Natural killer cell (primary cell): ENCODE measurements around the gene ARID4A. TPM values are rescaled to one million over a fixed set of nuclear protein-coding genes. Genes with fewer than 3 reads are reported as not detected.

ENCODE experiments used
- ATAC-seq, 3 donors: fragments of 150-1000 bp in 2 of 3; fragments of 200-7000 bp in 1 of 3; cut with Tn5 transposase; 1 replicate in 1 of 3; 2 replicates in 2 of 3; pipeline ENCODE4 v1.10.0; 2021; ENCODE audit warnings: mild to moderate bottlenecking in 2 of 3, moderate library complexity in 2 of 3
- DNase-seq, 2 donors: peaks; one replicate each; pipeline versions ENCODE4 v3.0.0 to v3.0.0-alpha.2; 2013 to 2021; ENCODE audit warnings: mixed read lengths in 1 of 2
- H3K27ac ChIP-seq: one replicate; pipeline ENCODE4 v1.5.1; 2013; ENCODE audit warnings: mild to moderate bottlenecking, low read length
- H3K27me3 ChIP-seq: one replicate; pipeline ENCODE4 v1.6.1; 2013; ENCODE audit warnings: low read length; ENCODE audit not compliant: control insufficient read depth, insufficient read depth
- H3K36me3 ChIP-seq: one replicate; pipeline ENCODE4 v1.6.1; 2013; ENCODE audit warnings: low read length; ENCODE audit not compliant: control insufficient read depth, insufficient read depth
- H3K4me1 ChIP-seq: one replicate; pipeline ENCODE4 v1.6.1; 2013; ENCODE audit warnings: low read length; ENCODE audit not compliant: control insufficient read depth, insufficient read depth
- H3K4me3 ChIP-seq: one replicate; pipeline ENCODE4 v1.5.1; 2013; ENCODE audit warnings: low read length
- H3K9me3 ChIP-seq: one replicate; pipeline ENCODE4 v1.6.1; 2013; ENCODE audit warnings: low read length; ENCODE audit not compliant: control insufficient read depth, insufficient read depth
- H3K27ac Mint-ChIP-seq, 2 donors: one replicate each; pipeline ENCODE4 v1.8.0; 2022; ENCODE audit warnings: mild to moderate bottlenecking in 2 of 2, mixed read lengths in 2 of 2, moderate library complexity in 1 of 2
- H3K27me3 Mint-ChIP-seq, 2 donors: one replicate each; pipeline ENCODE4 v1.8.0; 2022; ENCODE audit warnings: low read depth in 2 of 2, mixed read lengths in 2 of 2
- H3K36me3 Mint-ChIP-seq: one replicate; pipeline ENCODE4 v1.8.0; 2022; ENCODE audit warnings: mixed read lengths
- H3K4me1 Mint-ChIP-seq, 2 donors: one replicate each; pipeline ENCODE4 v1.8.0; 2022; ENCODE audit warnings: mixed read lengths in 2 of 2
- H3K4me3 Mint-ChIP-seq: one replicate; pipeline ENCODE4 v1.8.0; 2022; ENCODE audit warnings: mild to moderate bottlenecking, moderate library complexity, mixed read lengths
- H3K9me3 Mint-ChIP-seq, 2 donors: one replicate each; pipeline ENCODE4 v1.8.0; 2022; ENCODE audit warnings: mixed read lengths in 2 of 2
- CTCF ChIP-seq: fragments of 200-600 bp; IDR thresholded peaks from one replicate; pipeline ENCODE4 v1.8.0; 2022; ENCODE audit warnings: antibody characterized with exemption
- WGBS: methylation state at CpG from one replicate; pipeline ENCODE4 v1.1.7; 2013; ENCODE audit warnings: missing lambda C conversion rate; ENCODE audit not compliant: insufficient coverage; 5-methylcytosine and 5-hydroxymethylcytosine counted together
- intact Hi-C: fragments of 100-400 bp; cut with micrococcal nuclease; formaldehyde crosslinking; loops from one replicate; pipeline ENCODE4 v1.14.2; 2022
- total RNA-seq, 4 donors: library from RNA; stranded (reverse); fragments of 120-200 nt in 1 of 4; gene quantifications; one replicate each; pipeline versions ENCODE4 v1.2.3 to v1.2.4, GENCODE V29; 2013 to 2022

Gene ARID4A
- total RNA-seq, 3 donors from 2014 or later (not counting 1 experiment from before 2014, with no cell fraction given) = 89.3 to 113 (median 90.1) TPM

- Mint-ChIP-seq H3K27me3 (no peaks in the 10 kb centered on the region), H3K36me3 (no peaks in the 10 kb centered on the region), H3K27ac (peak overlapping the region; percentile 7 to 76), H3K4me1 (peaks cover 8 to 15% of the 10 kb centered on the region in 2 donors), H3K9me3 (no peaks in the 10 kb centered on the region), H3K4me3 (no peak overlapping the region)
- DNase-seq (no peak), ATAC-seq (no peak)
- Histone ChIP-seq H3K36me3 (peaks cover 90% of the 10 kb centered on the region), H3K27me3 (no peaks in the 10 kb centered on the region), H3K27ac (no peak overlapping the region), H3K4me1 (no peaks in the 10 kb centered on the region), H3K4me3 (no peak overlapping the region), H3K9me3 (no peaks in the 10 kb centered on the region)
- intact Hi-C loops = no loop called here
- no peak for TF ChIP-seq CTCF
Measured at GRCh38 chr14:58265401-58265800, 33.0 kb upstream of the ARID4A start.

GRCh38 chr14:58270628-58271027 is 27.7 kb upstream of the ARID4A start:
- no CpG with 5 or more reads among the region's 2 CpGs for WGBS
- ATAC-seq (no peak), DNase-seq (no peak)
- Mint-ChIP-seq H3K27me3 (no peaks in the 10 kb centered on the region), H3K4me3 (no peak overlapping the region), H3K4me1 (peaks cover 26 to 28% of the 10 kb centered on the region in 2 donors), H3K27ac (peak overlapping the region in 1 of 2 donors; percentile 63), H3K36me3 (no peaks in the 10 kb centered on the region), H3K9me3 (no peaks in the 10 kb centered on the region)
- Histone ChIP-seq H3K4me3 (no peak overlapping the region), H3K9me3 (no peaks in the 10 kb centered on the region), H3K27ac (no peak overlapping the region), H3K36me3 (peaks cover 78% of the 10 kb centered on the region), H3K27me3 (no peaks in the 10 kb centered on the region), H3K4me1 (peaks cover 6% of the 10 kb centered on the region)
- no peak for TF ChIP-seq CTCF
- intact Hi-C loops = no loop called here

- H3K4me3 ChIP-seq = no peak overlapping the region
- no peak for ATAC-seq
- Mint-ChIP-seq H3K36me3 (no peaks in the 10 kb centered on the region), H3K4me1 (peaks cover 28 to 40% of the 10 kb centered on the region in 2 donors), H3K27ac (peak overlapping the region; percentile 22 to 64), H3K9me3 (no peaks in the 10 kb centered on the region), H3K27me3 (no peaks in the 10 kb centered on the region), H3K4me3 (no peak overlapping the region)
- no peaks in the 10 kb centered on the region for H3K27me3 ChIP-seq
- no peak for TF ChIP-seq CTCF
- WGBS = 98% methylated on average over 3 of the region's 4 CpGs
- no peaks in the 10 kb centered on the region for H3K9me3 ChIP-seq
- peaks cover 71% of the 10 kb centered on the region for H3K36me3 ChIP-seq
- intact Hi-C loops = no loop called here
- no peak overlapping the region for H3K27ac ChIP-seq
- peaks cover 6% of the 10 kb centered on the region for H3K4me1 ChIP-seq
- peak in 1 of 2 donors; percentile 25 for DNase-seq
Measured at GRCh38 chr14:58272588-58273372, 25.6 kb upstream of the ARID4A start.

- intact Hi-C loops = no loop called here
- Mint-ChIP-seq H3K9me3 (no peaks in the 10 kb centered on the region), H3K4me3 (peak overlapping the region; percentile 74), H3K27me3 (no peaks in the 10 kb centered on the region), H3K4me1 (peaks cover 36 to 46% of the 10 kb centered on the region in 2 donors), H3K36me3 (no peaks in the 10 kb centered on the region), H3K27ac (peak overlapping the region; percentile 84 to 90)
- TF ChIP-seq CTCF = no peak
- H3K27ac ChIP-seq = no peak overlapping the region
- no peaks in the 10 kb centered on the region for H3K27me3 ChIP-seq
- no peaks in the 10 kb centered on the region for H3K9me3 ChIP-seq
- DNase-seq (no peak), ATAC-seq (no peak)
- peaks cover 66% of the 10 kb centered on the region for H3K36me3 ChIP-seq
- H3K4me3 ChIP-seq = no peak overlapping the region
- H3K4me1 ChIP-seq = peaks cover 6% of the 10 kb centered on the region
Measured at GRCh38 chr14:58274881-58275280, 23.5 kb upstream of the ARID4A start.
